Upper lobe of right lung (tissue), 1 donor: ENCODE data around the gene KIF1A. TPM values are rescaled to one million over a fixed set of nuclear protein-coding genes. Genes with fewer than 3 reads are reported as not detected.

Experiments used
- ATAC-seq: fragments of 200-7000 bp; cut with Tn5 transposase; one replicate; pipeline ENCODE4 v1.9.1; 2020; ENCODE audit warnings: mild to moderate bottlenecking, moderate library complexity
- DNase-seq: peaks from one replicate; pipeline ENCODE4 v3.0.0-alpha.2; 2020
- H3K27ac ChIP-seq: fragments of 200-600 bp; one replicate; pipeline ENCODE4 v1.8.0; 2022
- H3K27me3 ChIP-seq: fragments of 200-600 bp; one replicate; pipeline ENCODE4 v1.8.0; 2022; ENCODE audit warnings: mild to moderate bottlenecking
- H3K36me3 ChIP-seq: fragments of 200-600 bp; one replicate; pipeline ENCODE4 v1.8.0; 2022
- H3K4me1 ChIP-seq: fragments of 200-600 bp; one replicate; pipeline ENCODE4 v1.8.0; 2022
- H3K4me3 ChIP-seq: fragments of 200-600 bp; one replicate; pipeline ENCODE4 v1.8.0; 2022; ENCODE audit warnings: mild to moderate bottlenecking
- H3K9me3 ChIP-seq: fragments of 200-600 bp; one replicate; pipeline ENCODE4 v1.8.0; 2022
- intact Hi-C: fragments of 100-400 bp; cut with DNase I; formaldehyde crosslinking; loops from one replicate; pipeline ENCODE4 v1.11.0; 2022
- total RNA-seq: library from RNA; stranded (reverse); fragmentation: NEBNext Ultra II Directional; extraction: Animal tissue kit (Norgen Biotek cat#: 25700); gene quantifications from one replicate; pipeline ENCODE4 v1.2.1, GENCODE V29; 2021
- TF ChIP-seq, protein P1 (sequence below): fragments of 200-600 bp; IDR thresholded peaks from one replicate; pipeline ENCODE4 v1.8.0; 2022; ENCODE audit warnings: antibody characterized with exemption
- donor health status: DM: no; HTN: yes; CAD: no; lungs with severe emphysema.

KIF1A gene
- total RNA-seq, 1 donor from 2014 or later, result 0.81 TPM

DNA sequence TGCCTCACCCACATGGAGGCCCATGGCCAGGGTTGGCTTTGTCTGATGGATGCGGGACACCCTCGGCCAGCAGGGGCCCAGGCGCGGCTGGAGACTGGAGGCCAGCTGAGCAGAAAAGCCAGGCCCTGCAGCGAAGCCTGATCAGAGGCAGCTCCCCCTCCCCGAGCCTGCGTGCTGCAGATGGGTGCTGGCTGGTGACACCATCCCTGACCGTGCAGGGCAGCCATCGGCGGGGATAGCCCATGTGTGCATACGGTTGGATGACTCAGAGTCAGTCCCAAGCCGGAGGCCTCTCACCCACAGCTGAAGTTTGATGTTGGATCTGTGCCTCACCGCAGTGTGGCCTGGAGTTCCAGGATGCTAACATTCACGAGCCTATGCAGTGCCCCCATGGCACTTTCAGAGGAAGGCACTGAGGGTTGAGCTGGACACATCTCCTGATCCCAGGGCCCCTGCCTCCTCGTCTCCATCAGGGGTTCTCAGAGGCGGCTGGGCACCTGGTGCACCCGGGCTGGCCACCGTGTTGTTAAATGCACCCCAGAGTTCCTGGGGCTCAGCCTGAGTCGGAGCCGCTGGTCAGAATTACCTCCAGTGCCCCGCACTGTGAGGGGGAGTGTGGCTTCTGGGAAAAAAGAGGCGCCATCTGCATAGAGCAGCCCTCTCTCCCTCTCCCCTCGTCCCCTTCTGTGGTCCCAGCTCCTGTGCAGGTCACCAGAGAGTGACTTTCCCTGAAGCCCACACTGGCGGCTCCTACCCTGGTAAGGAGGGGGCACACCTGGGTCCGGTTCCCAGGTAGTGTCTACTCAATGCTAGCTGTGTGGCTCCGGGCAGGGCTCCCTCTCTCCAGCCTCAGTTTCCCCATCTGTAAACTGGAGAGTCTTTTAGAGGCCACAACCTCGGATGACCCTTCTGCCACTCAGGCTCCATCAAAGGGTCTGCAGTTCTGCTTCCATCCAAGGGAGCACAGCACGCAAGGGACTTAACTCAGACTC is 19.4 kb upstream of the KIF1A start:
- Histone ChIP-seq H3K27me3 (peaks cover 13% of the 10 kb centered on the region), H3K9me3 (no peaks in the 10 kb centered on the region), H3K4me3 (no peak overlapping the region), H3K27ac (no peak overlapping the region), H3K4me1 (no peaks in the 10 kb centered on the region), H3K36me3 (no peaks in the 10 kb centered on the region)
- intact Hi-C loops, result no loop called here
- ATAC-seq, result no peak
- no peak for DNase-seq
- TF ChIP-seq, protein P1, sequence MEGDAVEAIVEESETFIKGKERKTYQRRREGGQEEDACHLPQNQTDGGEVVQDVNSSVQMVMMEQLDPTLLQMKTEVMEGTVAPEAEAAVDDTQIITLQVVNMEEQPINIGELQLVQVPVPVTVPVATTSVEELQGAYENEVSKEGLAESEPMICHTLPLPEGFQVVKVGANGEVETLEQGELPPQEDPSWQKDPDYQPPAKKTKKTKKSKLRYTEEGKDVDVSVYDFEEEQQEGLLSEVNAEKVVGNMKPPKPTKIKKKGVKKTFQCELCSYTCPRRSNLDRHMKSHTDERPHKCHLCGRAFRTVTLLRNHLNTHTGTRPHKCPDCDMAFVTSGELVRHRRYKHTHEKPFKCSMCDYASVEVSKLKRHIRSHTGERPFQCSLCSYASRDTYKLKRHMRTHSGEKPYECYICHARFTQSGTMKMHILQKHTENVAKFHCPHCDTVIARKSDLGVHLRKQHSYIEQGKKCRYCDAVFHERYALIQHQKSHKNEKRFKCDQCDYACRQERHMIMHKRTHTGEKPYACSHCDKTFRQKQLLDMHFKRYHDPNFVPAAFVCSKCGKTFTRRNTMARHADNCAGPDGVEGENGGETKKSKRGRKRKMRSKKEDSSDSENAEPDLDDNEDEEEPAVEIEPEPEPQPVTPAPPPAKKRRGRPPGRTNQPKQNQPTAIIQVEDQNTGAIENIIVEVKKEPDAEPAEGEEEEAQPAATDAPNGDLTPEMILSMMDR, result no peak

DNA sequence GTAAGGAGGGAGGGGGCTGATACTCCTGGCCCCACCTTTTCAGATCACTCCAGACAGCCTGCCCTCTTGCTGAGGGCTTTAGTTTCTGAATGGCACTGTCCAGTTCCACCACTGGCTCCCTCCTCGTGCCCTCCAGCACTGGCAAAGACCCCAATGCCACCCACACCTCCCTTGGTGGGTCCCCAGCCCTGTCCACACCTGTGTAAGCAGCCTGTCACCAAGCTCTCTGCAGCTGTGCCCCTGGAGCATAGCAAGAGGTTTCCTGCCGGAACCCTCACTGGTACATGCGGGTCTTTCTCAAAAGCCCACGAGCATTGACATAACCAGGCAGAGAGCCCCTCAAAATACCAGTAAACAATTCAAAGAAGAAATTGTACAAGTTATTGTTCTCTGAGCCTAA is 17.6 kb upstream of the KIF1A start:
- TF ChIP-seq, protein P1, result no peak
- Histone ChIP-seq H3K4me1 (no peaks in the 10 kb centered on the region), H3K9me3 (no peaks in the 10 kb centered on the region), H3K27me3 (peaks cover 13% of the 10 kb centered on the region), H3K4me3 (no peak overlapping the region), H3K36me3 (no peaks in the 10 kb centered on the region), H3K27ac (no peak overlapping the region)
- intact Hi-C loops, result no loop called here
- ATAC-seq, result no peak
- no peak for DNase-seq

DNA sequence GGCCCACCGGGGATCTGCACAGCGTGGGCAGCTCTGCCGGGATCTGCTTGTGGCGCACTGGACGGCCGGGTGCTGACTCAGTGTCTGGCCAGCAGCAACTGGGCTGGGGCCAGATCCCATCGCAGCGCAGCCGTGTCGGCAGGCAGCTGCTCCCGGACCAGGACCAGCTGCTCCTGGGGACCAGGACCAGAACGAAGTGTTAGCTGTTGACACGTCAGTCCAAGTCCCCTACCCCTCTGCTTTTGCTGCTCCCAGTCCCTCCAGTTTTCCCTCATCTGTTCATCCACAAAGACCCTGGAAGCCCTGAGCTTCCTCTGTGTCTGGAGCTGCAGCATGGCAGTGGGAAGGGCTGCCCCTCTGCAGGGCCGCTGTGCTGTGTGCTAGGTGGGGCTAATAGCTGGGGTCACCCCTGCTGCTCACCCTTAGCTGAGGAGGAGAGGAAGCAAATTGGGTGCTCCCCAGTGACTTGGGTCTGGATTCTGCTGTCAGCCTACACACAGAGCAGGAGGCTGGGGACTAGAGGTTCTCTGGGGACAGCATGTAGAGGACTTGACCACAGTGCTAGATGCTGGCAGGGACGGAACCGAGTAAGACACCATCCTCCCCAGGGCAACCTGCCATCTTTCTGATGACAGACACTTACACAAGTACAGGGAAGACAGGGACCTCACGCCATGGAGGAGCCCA is 16.9 kb upstream of the KIF1A start:
- Histone ChIP-seq H3K27me3 (peaks cover 13% of the 10 kb centered on the region), H3K4me1 (peaks cover 1% of the 10 kb centered on the region), H3K27ac (no peak overlapping the region), H3K36me3 (no peaks in the 10 kb centered on the region), H3K4me3 (no peak overlapping the region), H3K9me3 (no peaks in the 10 kb centered on the region)
- DNase-seq (no peak), ATAC-seq (peak; percentile 7)
- intact Hi-C loops, result no loop called here
- TF ChIP-seq, protein P1, result no peak

DNA sequence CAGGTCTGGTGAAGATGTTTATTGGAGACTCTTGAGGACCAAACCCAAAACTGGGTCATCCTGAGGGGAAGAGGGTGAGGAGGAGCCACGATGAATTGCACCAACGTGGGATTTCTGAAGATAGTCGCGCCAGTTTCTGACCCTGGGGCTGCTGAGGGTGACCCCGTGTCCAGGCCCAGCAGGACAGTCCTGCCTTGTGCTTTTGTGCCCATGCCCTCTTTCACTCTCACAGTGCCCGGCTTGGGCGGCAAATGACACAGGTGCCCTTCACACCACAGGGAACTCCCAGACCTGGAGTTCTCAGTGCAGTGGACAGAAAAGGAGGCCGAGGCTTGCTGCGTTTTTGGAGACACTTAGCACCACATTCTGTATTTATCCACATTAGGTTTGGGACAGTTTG is 15.5 kb upstream of the KIF1A start:
- TF ChIP-seq, protein P1, result no peak

DNA sequence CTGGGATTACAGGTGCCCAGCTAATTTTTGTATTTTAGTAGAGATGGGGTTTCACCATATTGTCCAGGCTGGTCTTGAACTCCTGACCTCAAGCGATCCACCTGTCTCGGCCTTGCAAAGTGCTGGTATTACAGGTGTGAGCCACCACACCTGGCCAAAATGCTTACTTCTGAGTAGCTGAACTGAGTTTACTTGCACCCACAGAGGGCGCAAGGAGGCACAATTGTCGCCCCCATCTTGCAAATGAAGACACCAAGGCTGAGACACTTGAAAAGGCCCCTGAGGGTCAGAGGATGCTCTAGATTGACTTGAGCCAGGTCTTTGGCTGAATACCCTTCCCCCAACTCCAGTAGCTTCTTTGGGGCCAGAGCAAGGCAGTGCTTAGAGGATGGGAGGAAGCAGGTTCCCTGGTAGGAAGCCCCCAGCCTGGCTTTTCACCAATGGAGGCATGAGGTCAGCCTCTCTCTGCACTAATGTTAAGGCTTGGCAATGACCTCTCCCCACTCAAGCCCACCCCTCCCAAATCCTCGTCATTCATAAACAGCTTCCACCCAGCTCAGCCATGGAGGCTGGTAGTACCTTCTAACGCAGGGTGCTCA is 14.5 kb upstream of the KIF1A start:
- TF ChIP-seq, protein P1, result no peak
- ATAC-seq (no peak), DNase-seq (no peak)
- Histone ChIP-seq H3K36me3 (no peaks in the 10 kb centered on the region), H3K4me1 (peaks cover 5% of the 10 kb centered on the region), H3K4me3 (no peak overlapping the region), H3K27me3 (peaks cover 28% of the 10 kb centered on the region), H3K9me3 (no peaks in the 10 kb centered on the region), H3K27ac (no peak overlapping the region)
- intact Hi-C loops, result no loop called here

More for the DNA sequence above, 15.5 kb upstream of the KIF1A start:
- H3K9me3 ChIP-seq, result no peaks in the 10 kb centered on the region
- H3K4me3 ChIP-seq, result no peak overlapping the region
- ATAC-seq (no peak), DNase-seq (no peak)
- no peak overlapping the region for H3K27ac ChIP-seq
- H3K27me3 ChIP-seq, result peaks cover 18% of the 10 kb centered on the region
- H3K4me1 ChIP-seq, result peaks cover 5% of the 10 kb centered on the region
- intact Hi-C loops, result no loop called here
- H3K36me3 ChIP-seq, result no peaks in the 10 kb centered on the region
